SKM-1 (cell line): ENCODE data around the gene RSL1D1.
"Not testable (repeated sequence)": the region's sequence is repeated elsewhere in the genome, so short reads cannot be mapped to it uniquely, and the experiment has no call there.

Source experiments
- DNase-seq: peaks from one replicate; lab custom pipeline; 2025; ENCODE audit not compliant: unreplicated experiment; lab: John Stamatoyannopoulos, UW

The RSL1D1 gene

GRCh38 chr16:11799509-11800381 is 51.6 kb downstream of the RSL1D1 start:
- no peak for DNase-seq

- DNase-seq = no peak
These were observed 52.3 kb downstream of the RSL1D1 start for GRCh38 chr16:11799017-11799381.

GRCh38 chr16:11797957-11798299 is 53.4 kb downstream of the RSL1D1 start:
- DNase-seq = no peak

GRCh38 chr16:11797166-11797956 is 54.0 kb downstream of the RSL1D1 start, which contains the start of gene ZC3H7A:
Gene ZC3H7A, minus strand, starts transcription at chr16:11797258. Its CDS starts 14,904 bp downstream, at chr16:11782354.
- DNase-seq = peak; percentile 91

GRCh38 chr16:11796227-11797165 is 54.8 kb downstream of the RSL1D1 start:
- DNase-seq = no peak

- no peak for DNase-seq
These were observed 55.5 kb downstream of the RSL1D1 start for GRCh38 chr16:11795887-11796226.

GRCh38 chr16:11794996-11795886 is 56.1 kb downstream of the RSL1D1 start:
- DNase-seq = no peak

GRCh38 chr16:11794447-11794846 is 56.9 kb downstream of the RSL1D1 start:
- DNase-seq = no peak

GRCh38 chr16:11793840-11794239 is 57.5 kb downstream of the RSL1D1 start:
- no peak for DNase-seq

- DNase-seq = no peak
These were observed 58.7 kb downstream of the RSL1D1 start for GRCh38 chr16:11792410-11793241.

- no peak for DNase-seq
These were observed 60.1 kb downstream of the RSL1D1 start for GRCh38 chr16:11791144-11791828.

GRCh38 chr16:11788914-11789313 is 62.4 kb downstream of the RSL1D1 start:
- no peak for DNase-seq

GRCh38 chr16:11784980-11785599 is 66.3 kb downstream of the RSL1D1 start:
- DNase-seq = not testable (repeated sequence)

GRCh38 chr16:11784381-11784780 is 67.0 kb downstream of the RSL1D1 start:
- not testable (repeated sequence) for DNase-seq

GRCh38 chr16:11784038-11784369 is 67.3 kb downstream of the RSL1D1 start:
- DNase-seq = no peak
